SU-DHL-6 (cell line): ENCODE data around the gene C11orf87.

Source experiments
- H2AFZ ChIP-seq: fragments of 200-600 bp; sonication (generic); 2 replicates; pipeline ENCODE4 v1.6.1; 2014; ENCODE audit warnings: low read depth, mild to moderate bottlenecking, moderate library complexity, mixed read lengths, antibody characterized with exemption, low read length; ENCODE audit not compliant: severe bottlenecking
- H3F3A ChIP-seq: fragments of 200-600 bp; shearing (Covaris generic); 2 replicates; pipeline ENCODE4 v1.6.0; 2016; ENCODE audit warnings: antibody characterized with exemption, mild to moderate bottlenecking; ENCODE audit not compliant: insufficient read depth
- H3K27ac ChIP-seq: fragments of 200-600 bp; sonication (generic); 2 replicates; pipeline ENCODE4 v1.5.1; 2016; ENCODE audit warnings: low read depth, mild to moderate bottlenecking, low read length, moderate library complexity, mixed read lengths
- H3K27me3 ChIP-seq: fragments of 200-600 bp; sonication (generic), shearing (Covaris generic); 2 replicates; pipeline ENCODE4 v1.6.0; 2014; ENCODE audit warnings: mild to moderate bottlenecking, low read length
- H3K36me3 ChIP-seq: fragments of 200-600 bp; sonication (generic); 2 replicates; pipeline ENCODE4 v1.6.1; 2014; ENCODE audit warnings: mild to moderate bottlenecking, low read length, mixed read lengths
- H3K4me2 ChIP-seq: fragments of 300-600, 200-600 bp; shearing (Covaris generic), sonication (generic); 2 replicates; pipeline ENCODE4 v1.6.0; 2014; ENCODE audit warnings: low read length, low read depth, mild to moderate bottlenecking; ENCODE audit not compliant: poor library complexity, severe bottlenecking
- H3K4me3 ChIP-seq: fragments of 200-600 bp; sonication (generic); 2 replicates; pipeline ENCODE4 v1.5.1; 2014; ENCODE audit warnings: antibody characterized with exemption, low read length, mild to moderate bottlenecking, mixed read lengths; ENCODE audit not compliant: insufficient read depth, poor library complexity, severe bottlenecking
- H3K79me2 ChIP-seq: fragments of 200-600 bp; sonication (generic); 2 replicates; pipeline ENCODE4 v1.6.1; 2014; ENCODE audit warnings: mild to moderate bottlenecking, low read length, moderate library complexity; ENCODE audit not compliant: insufficient read depth
- H3K9ac ChIP-seq: fragments of 200-600 bp; sonication (generic); 2 replicates; pipeline ENCODE4 v1.7.0; 2014; ENCODE audit warnings: mild to moderate bottlenecking, low read length
- H3K9me2 ChIP-seq: fragments of 200-600 bp; sonication (generic); replicated peaks from 2 replicates; pipeline ENCODE4 v1.6.1; 2014; ENCODE audit warnings: low read length; ENCODE audit not compliant: insufficient read depth
- H3K9me3 ChIP-seq: fragments of 200-600 bp; sonication (generic); 2 replicates; pipeline ENCODE4 v1.6.1; 2014; ENCODE audit warnings: low read length, mixed read lengths; ENCODE audit not compliant: insufficient read depth
- H4K20me1 ChIP-seq: fragments of 200-600 bp; sonication (generic); 2 replicates; pipeline ENCODE4 v1.6.1; 2014; ENCODE audit warnings: low read depth, mild to moderate bottlenecking, antibody characterized with exemption, low read length, moderate library complexity, mixed read lengths
- EZH2phosphoT487 ChIP-seq: fragments of 200-600 bp; sonication (generic), shearing (Covaris generic); conservative IDR thresholded peaks from 2 replicates; pipeline ENCODE4 v1.6.1; 2018; ENCODE audit warnings: mild to moderate bottlenecking, antibody characterized with exemption, low read length, moderate library complexity, mixed read lengths
- TF ChIP-seq, protein P1 (sequence below): fragments of 200-600 bp; sonication (generic); IDR thresholded peaks from one replicate; pipeline ENCODE4 v1.5.1; 2017; ENCODE audit warnings: antibody characterized with exemption, mild to moderate bottlenecking, low read length, moderate library complexity; ENCODE audit not compliant: insufficient read depth, poor library complexity, severe bottlenecking

C11orf87 gene

DNA sequence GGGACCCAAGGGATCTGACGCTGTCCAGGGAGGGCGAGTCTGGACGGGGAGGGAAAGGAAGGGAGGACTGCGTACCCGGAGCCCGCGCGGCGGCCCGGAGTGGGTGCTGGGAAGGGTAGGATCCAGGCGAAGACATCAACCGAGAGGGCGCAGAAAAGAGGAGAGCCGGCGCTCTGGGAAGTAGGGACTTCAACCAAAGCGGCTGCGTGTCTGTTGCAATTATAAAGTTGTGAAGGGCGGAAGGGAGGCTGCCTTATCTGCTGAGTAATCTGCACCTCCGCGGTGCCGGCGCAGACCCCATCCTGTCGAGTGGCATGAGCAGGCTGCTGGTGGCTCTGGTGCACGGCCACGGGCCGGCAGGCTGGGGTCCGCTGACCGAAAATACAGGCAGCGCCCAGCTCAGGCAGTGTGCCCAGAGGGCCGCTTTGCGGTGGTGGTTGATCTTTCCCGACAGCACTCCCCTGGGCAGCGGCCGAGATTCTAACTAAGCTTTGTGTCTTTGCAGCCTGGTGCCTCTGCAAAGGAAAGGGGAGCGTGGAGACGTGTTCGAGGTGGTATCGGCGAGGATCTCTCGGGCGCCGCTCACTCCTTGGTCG, 978 bp downstream of the C11orf87 start:
- H3K4me3 ChIP-seq: no peak overlapping the region

GRCh38 chr11:109423466-109424190, 1.6 kb downstream of the C11orf87 start:
- no peaks in the 10 kb centered on the region for H3F3A ChIP-seq
- H3K27ac ChIP-seq: no peak overlapping the region
- H3K27me3 ChIP-seq: no peaks in the 10 kb centered on the region
- no peaks in the 10 kb centered on the region for H4K20me1 ChIP-seq
- H3K9ac ChIP-seq: no peak overlapping the region
- no peaks in the 10 kb centered on the region for H3K79me2 ChIP-seq
- no peaks in the 10 kb centered on the region for H3K36me3 ChIP-seq
- H3K9me3 ChIP-seq: no peaks in the 10 kb centered on the region
- H2AFZ ChIP-seq: no peak overlapping the region
- no peak overlapping the region for H3K4me3 ChIP-seq
- H3K9me2 ChIP-seq: no peaks in the 10 kb centered on the region
- H3K4me2 ChIP-seq: no peak overlapping the region
- TF ChIP-seq, protein P1, sequence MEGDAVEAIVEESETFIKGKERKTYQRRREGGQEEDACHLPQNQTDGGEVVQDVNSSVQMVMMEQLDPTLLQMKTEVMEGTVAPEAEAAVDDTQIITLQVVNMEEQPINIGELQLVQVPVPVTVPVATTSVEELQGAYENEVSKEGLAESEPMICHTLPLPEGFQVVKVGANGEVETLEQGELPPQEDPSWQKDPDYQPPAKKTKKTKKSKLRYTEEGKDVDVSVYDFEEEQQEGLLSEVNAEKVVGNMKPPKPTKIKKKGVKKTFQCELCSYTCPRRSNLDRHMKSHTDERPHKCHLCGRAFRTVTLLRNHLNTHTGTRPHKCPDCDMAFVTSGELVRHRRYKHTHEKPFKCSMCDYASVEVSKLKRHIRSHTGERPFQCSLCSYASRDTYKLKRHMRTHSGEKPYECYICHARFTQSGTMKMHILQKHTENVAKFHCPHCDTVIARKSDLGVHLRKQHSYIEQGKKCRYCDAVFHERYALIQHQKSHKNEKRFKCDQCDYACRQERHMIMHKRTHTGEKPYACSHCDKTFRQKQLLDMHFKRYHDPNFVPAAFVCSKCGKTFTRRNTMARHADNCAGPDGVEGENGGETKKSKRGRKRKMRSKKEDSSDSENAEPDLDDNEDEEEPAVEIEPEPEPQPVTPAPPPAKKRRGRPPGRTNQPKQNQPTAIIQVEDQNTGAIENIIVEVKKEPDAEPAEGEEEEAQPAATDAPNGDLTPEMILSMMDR: no peak
- TF ChIP-seq EZH2phosphoT487: no peak

More for the DNA sequence above, 978 bp downstream of the C11orf87 start:
- TF ChIP-seq, protein P1: no peak
- no peak for TF ChIP-seq EZH2phosphoT487
- no peak overlapping the region for H3K9ac ChIP-seq
- H3K36me3 ChIP-seq: no peaks in the 10 kb centered on the region
- no peaks in the 10 kb centered on the region for H3F3A ChIP-seq
- no peaks in the 10 kb centered on the region for H3K9me3 ChIP-seq
- no peaks in the 10 kb centered on the region for H3K27me3 ChIP-seq
- H3K4me2 ChIP-seq: no peak overlapping the region
- no peaks in the 10 kb centered on the region for H4K20me1 ChIP-seq
- H2AFZ ChIP-seq: no peak overlapping the region
- no peaks in the 10 kb centered on the region for H3K79me2 ChIP-seq
- H3K9me2 ChIP-seq: no peaks in the 10 kb centered on the region
- H3K27ac ChIP-seq: no peak overlapping the region

DNA sequence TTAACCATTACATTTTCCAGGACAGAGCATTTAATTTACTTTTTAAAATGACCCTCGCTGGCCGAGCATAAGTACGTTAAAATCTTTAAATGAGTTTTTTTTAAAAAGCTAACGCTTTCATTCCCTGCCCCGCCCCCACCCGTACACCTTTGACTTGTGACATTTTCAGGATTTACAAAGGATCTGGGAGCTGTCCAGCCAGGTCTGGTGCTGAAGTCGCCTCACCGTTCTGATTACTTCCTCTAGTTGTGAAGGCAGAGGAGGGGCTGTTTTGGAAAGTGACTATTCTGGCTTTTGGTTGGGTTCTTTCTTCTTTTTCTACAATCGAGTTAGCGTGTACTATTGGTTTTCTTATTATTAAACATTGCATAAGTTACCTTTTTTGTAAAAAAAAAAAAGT, 2.9 kb downstream of the C11orf87 start:
- H3K9me2 ChIP-seq: no peaks in the 10 kb centered on the region
- TF ChIP-seq, protein P1: no peak
- no peak for TF ChIP-seq EZH2phosphoT487
- no peaks in the 10 kb centered on the region for H3K9me3 ChIP-seq
- no peaks in the 10 kb centered on the region for H4K20me1 ChIP-seq
- H3K9ac ChIP-seq: no peak overlapping the region
- H3K36me3 ChIP-seq: no peaks in the 10 kb centered on the region
- H3K4me2 ChIP-seq: no peak overlapping the region
- H3K4me3 ChIP-seq: no peak overlapping the region
- H3K27ac ChIP-seq: no peak overlapping the region
- H3K27me3 ChIP-seq: no peaks in the 10 kb centered on the region
- H3F3A ChIP-seq: no peaks in the 10 kb centered on the region
- H3K79me2 ChIP-seq: no peaks in the 10 kb centered on the region
- no peak overlapping the region for H2AFZ ChIP-seq
